BJ (cell line): ENCODE data around the gene TBC1D2. TPM values are rescaled to one million over a fixed set of nuclear protein-coding genes. Genes with fewer than 3 reads are reported as not detected.
"Not testable (repeated sequence)": the region's sequence is repeated elsewhere in the genome, so short reads cannot be mapped to it uniquely, and the experiment has no call there.

ENCODE experiments used
- CTCF ChIA-PET: fragments of 350-600 bp; formaldehyde crosslinking; extraction: SDS; loops from one replicate; lab custom pipeline; 2021; ENCODE audit warnings: antibody characterized with exemption, inconsistent platforms; lab: Yijun Ruan, JAX
- POLR2A ChIA-PET: fragments of 300-600 bp; sonication (Branson Sonifier 250); formaldehyde crosslinking; extraction: SDS; loops from one replicate; lab custom pipeline; 2021; ENCODE audit warnings: antibody characterized with exemption; lab: Charles Lee
- DNase-seq: peaks from one replicate; pipeline ENCODE4 v3.0.0-alpha.2; 2011; ENCODE audit warnings: low read depth
- H3K27me3 ChIP-seq: 2 replicates; pipeline ENCODE4 v1.6.0; 2011; ENCODE audit warnings: low read length; ENCODE audit not compliant: control insufficient read depth, insufficient read depth
- H3K36me3 ChIP-seq: 2 replicates; pipeline ENCODE4 v1.5.1; 2011; ENCODE audit warnings: low read length; ENCODE audit not compliant: control insufficient read depth, insufficient read depth
- H3K4me3 ChIP-seq: 2 replicates; pipeline ENCODE4 v1.5.1; 2011; ENCODE audit warnings: low read depth, mild to moderate bottlenecking, control low read depth, low read length
- CTCF ChIP-seq: IDR thresholded peaks from 2 replicates; pipeline ENCODE4 v1.5.1; 2011; ENCODE audit warnings: low read depth, mild to moderate bottlenecking, control low read depth, inconsistent platforms, low read length, moderate library complexity; ENCODE audit not compliant: insufficient read depth
- polyA plus RNA-seq: library from polyadenylated mRNA; depleted of rRNA; stranded (reverse); fragments of >200 nt; gene quantifications from 2 replicates; pipeline ENCODE4 v1.2.3, GENCODE V29; 2011

Gene TBC1D2
- polyA plus RNA-seq, 1 experiment, result 70.3 TPM

GRCh38 chr9:98272083-98272482 lies 16.6 kb upstream of the TBC1D2 start:
- no peak for DNase-seq
- no peak for TF ChIP-seq CTCF
- POLR2A ChIA-PET, result no interaction called here

GRCh38 chr9:98271479-98271878 lies 16.0 kb upstream of the TBC1D2 start:
- no peak for TF ChIP-seq CTCF
- Histone ChIP-seq H3K4me3 (no peak overlapping the region), H3K36me3 (no peaks in the 10 kb centered on the region), H3K27me3 (peaks cover 10% of the 10 kb centered on the region)
- DNase-seq, result no peak
- ChIA-PET CTCF (interaction anchor here (0.9 to 1.2 kb wide), 2 partner anchors 198 to 349 kb away, joined by 3 to 4 read pairs; partner anchors contain the start of gene TRMO), POLR2A (no interaction called here)

More at GRCh38 chr9:98272083-98272482, 16.6 kb upstream of the TBC1D2 start:
- Histone ChIP-seq H3K4me3 (no peak overlapping the region), H3K36me3 (no peaks in the 10 kb centered on the region), H3K27me3 (peaks cover 11% of the 10 kb centered on the region)
- CTCF ChIA-PET, result interaction anchor here (1.2 kb wide), 1 partner anchor 349 kb away, joined by 4 read pairs; the partner anchor contains the start of gene TRMO

- POLR2A ChIA-PET, CTCF ChIA-PET, DNase-seq, H3K4me3 ChIP-seq, H3K36me3 ChIP-seq, H3K27me3 ChIP-seq: not testable (repeated sequence)
These were observed 14.8 kb upstream of the TBC1D2 start for GRCh38 chr9:98270284-98270683.

- H3K36me3 ChIP-seq, DNase-seq, H3K27me3 ChIP-seq, POLR2A ChIA-PET, H3K4me3 ChIP-seq: not testable (repeated sequence)
- CTCF ChIA-PET, result interaction anchor here (0.6 kb wide), 1 partner anchor 15 kb away, joined by 3 read pairs; no protein-coding TSS in a partner anchor
These were observed 14.2 kb upstream of the TBC1D2 start for GRCh38 chr9:98269652-98270051.

- CTCF ChIA-PET, result interaction anchor here (1.0 to 1.6 kb wide), 3 partner anchors 9 to 193 kb away, joined by 3 to 5 read pairs (median 3); no protein-coding TSS in a partner anchor
- DNase-seq, POLR2A ChIA-PET: not testable (repeated sequence)
These were observed 12.1 kb upstream of the TBC1D2 start for GRCh38 chr9:98267556-98267955.

GRCh38 chr9:98264516-98264915 lies 9.1 kb upstream of the TBC1D2 start:
- ChIA-PET CTCF (interaction anchor here (0.7 to 3.1 kb wide), 16 partner anchors 9 to 341 kb away, joined by 3 to 55 read pairs (median 5); partner anchors contain the start of genes NANS and TBC1D2), POLR2A (no interaction called here)
- Histone ChIP-seq H3K4me3 (no peak overlapping the region), H3K27me3 (no peaks in the 10 kb centered on the region), H3K36me3 (no peaks in the 10 kb centered on the region)
- TF ChIP-seq CTCF, result no peak
- DNase-seq, result no peak

More at GRCh38 chr9:98267556-98267955, 12.1 kb upstream of the TBC1D2 start:
- H3K27me3 ChIP-seq, H3K4me3 ChIP-seq, H3K36me3 ChIP-seq: not testable (repeated sequence)
